HEK293 (cell line): ENCODE data around the gene METTL3.

Experiments used
- CTCF ChIP-seq: fragments of 450-650 bp; formaldehyde crosslinking; IDR thresholded peaks from 2 replicates; pipeline ENCODE4 v1.5.1; 2016; ENCODE audit warnings: missing biosample characterization, missing genetic modification characterization
- PRDM1 ChIP-seq: fragments of 450-650 bp; formaldehyde crosslinking; IDR thresholded peaks from 2 replicates; pipeline ENCODE4; 2016; ENCODE audit warnings: missing biosample characterization, missing genetic modification characterization
- RBAK ChIP-seq: fragments of 450-650 bp; formaldehyde crosslinking; IDR thresholded peaks from 2 replicates; pipeline ENCODE4 v1.5.1; 2016; ENCODE audit warnings: missing biosample characterization, missing genetic modification characterization
- SP3 ChIP-seq: fragments of 450-650 bp; formaldehyde crosslinking; IDR thresholded peaks from 2 replicates; pipeline ENCODE4 v1.5.1; 2016; ENCODE audit warnings: missing biosample characterization, missing genetic modification characterization
- YY2 ChIP-seq: fragments of 450-650 bp; formaldehyde crosslinking; IDR thresholded peaks from 2 replicates; pipeline ENCODE4 v1.5.1; 2016; ENCODE audit warnings: missing biosample characterization, missing genetic modification characterization
- ZBTB17 ChIP-seq: fragments of 450-650 bp; formaldehyde crosslinking; IDR thresholded peaks from 2 replicates; pipeline ENCODE4 v1.5.1; 2016; ENCODE audit warnings: missing biosample characterization, missing genetic modification characterization
- ZBTB20 ChIP-seq: fragments of 450-650 bp; formaldehyde crosslinking; IDR thresholded peaks from 2 replicates; pipeline ENCODE4 v1.5.1; 2016; ENCODE audit warnings: missing biosample characterization, missing genetic modification characterization
- ZEB2 ChIP-seq: fragments of 450-650 bp; formaldehyde crosslinking; IDR thresholded peaks from 2 replicates; pipeline ENCODE4 v1.5.1; 2016; ENCODE audit warnings: missing biosample characterization, missing genetic modification characterization
- ZNF10 ChIP-seq: fragments of 450-650 bp; formaldehyde crosslinking; IDR thresholded peaks from 2 replicates; pipeline ENCODE4 v1.5.1; 2017; ENCODE audit warnings: missing biosample characterization, missing genetic modification characterization
- ZNF133 ChIP-seq: fragments of 450-650 bp; formaldehyde crosslinking; IDR thresholded peaks from 2 replicates; pipeline ENCODE4 v1.5.1; 2016; ENCODE audit warnings: missing biosample characterization, missing genetic modification characterization
- ZNF239 ChIP-seq: fragments of 450-650 bp; formaldehyde crosslinking; IDR thresholded peaks from 2 replicates; pipeline ENCODE4 v1.5.1; 2016; ENCODE audit warnings: missing biosample characterization, missing genetic modification characterization
- ZNF24 ChIP-seq: fragments of 450-650 bp; formaldehyde crosslinking; IDR thresholded peaks from 2 replicates; pipeline ENCODE4 v1.5.1; 2016; ENCODE audit warnings: missing biosample characterization, missing genetic modification characterization
- ZNF394 ChIP-seq: fragments of 450-650 bp; formaldehyde crosslinking; IDR thresholded peaks from 2 replicates; pipeline ENCODE4 v1.5.1; 2016; ENCODE audit warnings: missing biosample characterization, missing genetic modification characterization, mild to moderate bottlenecking, moderate library complexity, borderline replicate concordance
- ZNF48 ChIP-seq: fragments of 450-650 bp; formaldehyde crosslinking; IDR thresholded peaks from 2 replicates; pipeline ENCODE4 v1.5.1; 2016; ENCODE audit warnings: missing biosample characterization, missing genetic modification characterization
- ZNF529 ChIP-seq: fragments of 450-650 bp; formaldehyde crosslinking; IDR thresholded peaks from 2 replicates; pipeline ENCODE4 v1.5.1; 2017; ENCODE audit warnings: missing genetic modification characterization, missing biosample characterization; ENCODE audit not compliant: insufficient replicate concordance
- ZNF561 ChIP-seq: fragments of 450-650 bp; IDR thresholded peaks from 2 replicates; pipeline ENCODE4 v1.5.1; 2018; ENCODE audit warnings: missing biosample characterization, missing genetic modification characterization, borderline replicate concordance
- ZNF600 ChIP-seq: fragments of 450-650 bp; formaldehyde crosslinking; IDR thresholded peaks from 2 replicates; pipeline ENCODE4 v1.5.1; 2016; ENCODE audit warnings: missing biosample characterization, missing genetic modification characterization
- ZNF629 ChIP-seq: fragments of 450-650 bp; formaldehyde crosslinking; IDR thresholded peaks from 2 replicates; pipeline ENCODE4 v1.5.1; 2017; ENCODE audit warnings: missing biosample characterization, missing genetic modification characterization
- ZNF837 ChIP-seq: fragments of 450-650 bp; formaldehyde crosslinking; IDR thresholded peaks from 2 replicates; pipeline ENCODE4 v1.5.1; 2016; ENCODE audit warnings: missing biosample characterization, missing genetic modification characterization
- ZSCAN23 ChIP-seq: fragments of 450-650 bp; formaldehyde crosslinking; IDR thresholded peaks from 2 replicates; pipeline ENCODE4 v1.5.1; 2016; ENCODE audit warnings: missing biosample characterization, missing genetic modification characterization
- ZXDB ChIP-seq: fragments of 450-650 bp; formaldehyde crosslinking; IDR thresholded peaks from 2 replicates; pipeline ENCODE4 v1.5.1; 2016; ENCODE audit warnings: missing biosample characterization, missing genetic modification characterization
- TF ChIP-seq, protein P1 (sequence below): fragments of 450-650 bp; formaldehyde crosslinking; IDR thresholded peaks from 2 replicates; pipeline ENCODE4 v1.5.1; 2016; ENCODE audit warnings: missing biosample characterization, missing genetic modification characterization
- TF ChIP-seq, protein P2 (sequence below): fragments of 450-650 bp; formaldehyde crosslinking; IDR thresholded peaks from 2 replicates; pipeline ENCODE4 v1.5.1; 2016; ENCODE audit warnings: missing biosample characterization, missing genetic modification characterization
- TF ChIP-seq, protein P3 (sequence below): fragments of 450-650 bp; formaldehyde crosslinking; IDR thresholded peaks from 2 replicates; pipeline ENCODE4 v1.5.1; 2016; ENCODE audit warnings: missing biosample characterization, missing genetic modification characterization
- TF ChIP-seq, protein P4 (sequence below): fragments of 450-650 bp; formaldehyde crosslinking; conservative IDR thresholded peaks from 2 replicates; pipeline ENCODE4 v1.5.1; 2016; ENCODE audit warnings: low read depth, missing biosample characterization, missing genetic modification characterization

METTL3 gene

GRCh38 chr14:21455912-21456667, 55.0 kb downstream of the METTL3 start, which contains the start of gene CHD8 (continued):
- TF ChIP-seq CTCF (tag by site-specific recombination) (peak; percentile 54; the same call in 1 of the 2 replicates), ZNF629 (tag by site-specific recombination) (peak; percentile 59), ZNF10 (tag by site-specific recombination) (no peak), ZBTB20 (tag by site-specific recombination) (peak; percentile 34; the same call in 1 of the 2 replicates), ZBTB17 (tag by site-specific recombination) (peak; percentile 64; the same call in 1 of the 2 replicates), ZNF837 (no peak), ZNF48 (tag by site-specific recombination) (no peak), ZXDB (0 out of 2 replicates have a peak, but pooled peaks have one; percentile 45), ZNF394 (0 out of 2 replicates have a peak, but pooled peaks have one; percentile 18), RBAK (no peak), ZNF600 (peak; percentile 24), ZEB2 (tag by site-specific recombination) (peak; percentile 51), PRDM1 (tag by site-specific recombination) (peak; percentile 88; the same call in 1 of the 2 replicates), ZNF133 (tag by site-specific recombination) (no peak), ZNF561 (0 out of 2 replicates have a peak, but pooled peaks have one; percentile 16), SP3 (tag by site-specific recombination) (peak; percentile 96), ZNF529 (tag by site-specific recombination) (no peak), ZSCAN23 (no peak), ZNF239 (tag by site-specific recombination) (no peak), ZNF24 (tag by site-specific recombination) (peak; percentile 55; the same call in 1 of the 2 replicates), YY2 (tag by site-specific recombination) (no peak; the same call in 1 of the 2 replicates)
- TF ChIP-seq, protein P1, sequence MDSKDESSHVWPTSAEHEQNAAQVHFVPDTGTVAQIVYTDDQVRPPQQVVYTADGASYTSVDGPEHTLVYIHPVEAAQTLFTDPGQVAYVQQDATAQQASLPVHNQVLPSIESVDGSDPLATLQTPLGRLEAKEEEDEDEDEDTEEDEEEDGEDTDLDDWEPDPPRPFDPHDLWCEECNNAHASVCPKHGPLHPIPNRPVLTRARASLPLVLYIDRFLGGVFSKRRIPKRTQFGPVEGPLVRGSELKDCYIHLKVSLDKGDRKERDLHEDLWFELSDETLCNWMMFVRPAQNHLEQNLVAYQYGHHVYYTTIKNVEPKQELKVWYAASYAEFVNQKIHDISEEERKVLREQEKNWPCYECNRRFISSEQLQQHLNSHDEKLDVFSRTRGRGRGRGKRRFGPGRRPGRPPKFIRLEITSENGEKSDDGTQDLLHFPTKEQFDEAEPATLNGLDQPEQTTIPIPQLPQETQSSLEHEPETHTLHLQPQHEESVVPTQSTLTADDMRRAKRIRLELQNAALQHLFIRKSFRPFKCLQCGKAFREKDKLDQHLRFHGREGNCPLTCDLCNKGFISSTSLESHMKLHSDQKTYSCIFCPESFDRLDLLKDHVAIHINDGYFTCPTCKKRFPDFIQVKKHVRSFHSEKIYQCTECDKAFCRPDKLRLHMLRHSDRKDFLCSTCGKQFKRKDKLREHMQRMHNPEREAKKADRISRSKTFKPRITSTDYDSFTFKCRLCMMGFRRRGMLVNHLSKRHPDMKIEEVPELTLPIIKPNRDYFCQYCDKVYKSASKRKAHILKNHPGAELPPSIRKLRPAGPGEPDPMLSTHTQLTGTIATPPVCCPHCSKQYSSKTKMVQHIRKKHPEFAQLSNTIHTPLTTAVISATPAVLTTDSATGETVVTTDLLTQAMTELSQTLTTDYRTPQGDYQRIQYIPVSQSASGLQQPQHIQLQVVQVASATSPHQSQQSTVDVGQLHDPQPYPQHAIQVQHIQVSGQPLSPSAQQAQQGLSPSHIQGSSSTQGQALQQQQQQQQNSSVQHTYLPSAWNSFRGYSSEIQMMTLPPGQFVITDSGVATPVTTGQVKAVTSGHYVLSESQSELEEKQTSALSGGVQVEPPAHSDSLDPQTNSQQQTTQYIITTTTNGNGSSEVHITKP: peak; percentile 95
- TF ChIP-seq, protein P2, sequence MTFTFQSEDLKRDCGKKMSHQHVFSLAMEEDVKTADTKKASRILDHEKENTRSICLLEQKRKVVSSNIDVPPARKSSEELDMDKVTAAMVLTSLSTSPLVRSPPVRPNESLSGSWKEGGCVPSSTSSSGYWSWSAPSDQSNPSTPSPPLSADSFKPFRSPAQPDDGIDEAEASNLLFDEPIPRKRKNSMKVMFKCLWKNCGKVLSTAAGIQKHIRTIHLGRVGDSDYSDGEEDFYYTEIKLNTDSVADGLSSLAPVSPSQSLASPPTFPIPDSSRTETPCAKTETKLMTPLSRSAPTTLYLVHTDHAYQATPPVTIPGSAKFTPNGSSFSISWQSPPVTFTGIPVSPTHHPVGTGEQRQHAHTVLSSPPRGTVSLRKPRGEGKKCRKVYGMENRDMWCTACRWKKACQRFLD (tag by site-specific recombination): no peak
- TF ChIP-seq, protein P3, sequence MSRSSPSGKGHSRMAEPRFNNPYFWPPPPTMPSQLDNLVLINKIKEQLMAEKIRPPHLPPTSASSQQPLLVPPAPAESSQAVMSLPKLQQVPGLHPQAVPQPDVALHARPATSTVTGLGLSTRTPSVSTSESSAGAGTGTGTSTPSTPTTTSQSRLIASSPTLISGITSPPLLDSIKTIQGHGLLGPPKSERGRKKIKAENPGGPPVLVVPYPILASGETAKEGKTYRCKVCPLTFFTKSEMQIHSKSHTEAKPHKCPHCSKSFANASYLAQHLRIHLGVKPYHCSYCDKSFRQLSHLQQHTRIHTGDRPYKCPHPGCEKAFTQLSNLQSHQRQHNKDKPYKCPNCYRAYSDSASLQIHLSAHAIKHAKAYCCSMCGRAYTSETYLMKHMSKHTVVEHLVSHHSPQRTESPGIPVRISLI (tag by site-specific recombination): no peak
- TF ChIP-seq, protein P4, sequence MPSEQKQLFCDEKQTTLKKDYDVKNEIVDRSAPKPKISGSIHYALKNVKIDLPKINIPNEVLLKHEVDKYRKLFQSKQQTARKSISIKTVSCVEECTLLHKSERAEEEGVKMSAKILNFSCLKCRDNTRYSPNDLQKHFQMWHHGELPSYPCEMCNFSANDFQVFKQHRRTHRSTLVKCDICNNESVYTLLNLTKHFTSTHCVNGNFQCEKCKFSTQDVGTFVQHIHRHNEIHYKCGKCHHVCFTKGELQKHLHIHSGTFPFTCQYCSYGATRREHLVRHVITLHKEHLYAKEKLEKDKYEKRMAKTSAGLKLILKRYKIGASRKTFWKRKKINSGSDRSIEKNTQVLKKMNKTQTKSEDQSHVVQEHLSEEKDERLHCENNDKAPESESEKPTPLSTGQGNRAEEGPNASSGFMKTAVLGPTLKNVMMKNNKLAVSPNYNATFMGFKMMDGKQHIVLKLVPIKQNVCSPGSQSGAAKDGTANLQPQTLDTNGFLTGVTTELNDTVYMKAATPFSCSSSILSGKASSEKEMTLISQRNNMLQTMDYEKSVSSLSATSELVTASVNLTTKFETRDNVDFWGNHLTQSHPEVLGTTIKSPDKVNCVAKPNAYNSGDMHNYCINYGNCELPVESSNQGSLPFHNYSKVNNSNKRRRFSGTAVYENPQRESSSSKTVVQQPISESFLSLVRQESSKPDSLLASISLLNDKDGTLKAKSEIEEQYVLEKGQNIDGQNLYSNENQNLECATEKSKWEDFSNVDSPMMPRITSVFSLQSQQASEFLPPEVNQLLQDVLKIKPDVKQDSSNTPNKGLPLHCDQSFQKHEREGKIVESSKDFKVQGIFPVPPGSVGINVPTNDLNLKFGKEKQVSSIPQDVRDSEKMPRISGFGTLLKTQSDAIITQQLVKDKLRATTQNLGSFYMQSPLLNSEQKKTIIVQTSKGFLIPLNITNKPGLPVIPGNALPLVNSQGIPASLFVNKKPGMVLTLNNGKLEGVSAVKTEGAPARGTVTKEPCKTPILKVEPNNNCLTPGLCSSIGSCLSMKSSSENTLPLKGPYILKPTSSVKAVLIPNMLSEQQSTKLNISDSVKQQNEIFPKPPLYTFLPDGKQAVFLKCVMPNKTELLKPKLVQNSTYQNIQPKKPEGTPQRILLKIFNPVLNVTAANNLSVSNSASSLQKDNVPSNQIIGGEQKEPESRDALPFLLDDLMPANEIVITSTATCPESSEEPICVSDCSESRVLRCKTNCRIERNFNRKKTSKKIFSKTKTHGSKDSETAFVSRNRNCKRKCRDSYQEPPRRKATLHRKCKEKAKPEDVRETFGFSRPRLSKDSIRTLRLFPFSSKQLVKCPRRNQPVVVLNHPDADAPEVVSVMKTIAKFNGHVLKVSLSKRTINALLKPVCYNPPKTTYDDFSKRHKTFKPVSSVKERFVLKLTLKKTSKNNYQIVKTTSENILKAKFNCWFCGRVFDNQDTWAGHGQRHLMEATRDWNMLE (tag by site-specific recombination): peak; percentile 54
